GM10266 (cell line): ENCODE measurements around the gene PNMA1.

Experiments
- DNase-seq: peaks from one replicate; pipeline ENCODE4 v3.0.0; 2012; ENCODE audit errors: extremely low spot score
- TF ChIP-seq, protein P1 (sequence below): IDR thresholded peaks from 2 replicates; pipeline ENCODE4 v1.5.1; 2012; ENCODE audit warnings: mild to moderate bottlenecking, low read depth; ENCODE audit not compliant: control insufficient read depth, insufficient read depth; ENCODE audit errors: missing control alignments

The PNMA1 gene

DNA sequence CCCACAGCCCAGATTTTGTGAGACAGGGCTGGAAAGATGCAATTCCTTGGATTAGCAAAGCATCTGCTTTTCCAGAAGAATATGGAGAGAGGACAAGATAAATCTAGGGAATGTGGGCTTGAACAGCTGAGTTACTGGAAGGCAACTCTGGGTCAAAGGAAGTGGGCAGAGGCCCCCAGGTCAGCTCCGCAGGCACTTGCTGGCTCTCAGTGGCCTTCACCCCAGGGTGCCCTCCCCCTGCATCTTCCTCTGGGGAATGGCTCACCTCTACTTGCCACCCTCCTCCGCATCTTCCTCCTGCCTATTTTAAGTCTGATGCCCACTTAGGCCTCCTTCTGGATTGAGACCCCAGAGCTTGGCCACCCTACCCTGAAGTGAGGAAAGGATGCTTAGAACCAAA is 10.5 kb upstream of the PNMA1 start:
- DNase-seq: no peak
- TF ChIP-seq, protein P1, sequence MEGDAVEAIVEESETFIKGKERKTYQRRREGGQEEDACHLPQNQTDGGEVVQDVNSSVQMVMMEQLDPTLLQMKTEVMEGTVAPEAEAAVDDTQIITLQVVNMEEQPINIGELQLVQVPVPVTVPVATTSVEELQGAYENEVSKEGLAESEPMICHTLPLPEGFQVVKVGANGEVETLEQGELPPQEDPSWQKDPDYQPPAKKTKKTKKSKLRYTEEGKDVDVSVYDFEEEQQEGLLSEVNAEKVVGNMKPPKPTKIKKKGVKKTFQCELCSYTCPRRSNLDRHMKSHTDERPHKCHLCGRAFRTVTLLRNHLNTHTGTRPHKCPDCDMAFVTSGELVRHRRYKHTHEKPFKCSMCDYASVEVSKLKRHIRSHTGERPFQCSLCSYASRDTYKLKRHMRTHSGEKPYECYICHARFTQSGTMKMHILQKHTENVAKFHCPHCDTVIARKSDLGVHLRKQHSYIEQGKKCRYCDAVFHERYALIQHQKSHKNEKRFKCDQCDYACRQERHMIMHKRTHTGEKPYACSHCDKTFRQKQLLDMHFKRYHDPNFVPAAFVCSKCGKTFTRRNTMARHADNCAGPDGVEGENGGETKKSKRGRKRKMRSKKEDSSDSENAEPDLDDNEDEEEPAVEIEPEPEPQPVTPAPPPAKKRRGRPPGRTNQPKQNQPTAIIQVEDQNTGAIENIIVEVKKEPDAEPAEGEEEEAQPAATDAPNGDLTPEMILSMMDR: no peak

DNA sequence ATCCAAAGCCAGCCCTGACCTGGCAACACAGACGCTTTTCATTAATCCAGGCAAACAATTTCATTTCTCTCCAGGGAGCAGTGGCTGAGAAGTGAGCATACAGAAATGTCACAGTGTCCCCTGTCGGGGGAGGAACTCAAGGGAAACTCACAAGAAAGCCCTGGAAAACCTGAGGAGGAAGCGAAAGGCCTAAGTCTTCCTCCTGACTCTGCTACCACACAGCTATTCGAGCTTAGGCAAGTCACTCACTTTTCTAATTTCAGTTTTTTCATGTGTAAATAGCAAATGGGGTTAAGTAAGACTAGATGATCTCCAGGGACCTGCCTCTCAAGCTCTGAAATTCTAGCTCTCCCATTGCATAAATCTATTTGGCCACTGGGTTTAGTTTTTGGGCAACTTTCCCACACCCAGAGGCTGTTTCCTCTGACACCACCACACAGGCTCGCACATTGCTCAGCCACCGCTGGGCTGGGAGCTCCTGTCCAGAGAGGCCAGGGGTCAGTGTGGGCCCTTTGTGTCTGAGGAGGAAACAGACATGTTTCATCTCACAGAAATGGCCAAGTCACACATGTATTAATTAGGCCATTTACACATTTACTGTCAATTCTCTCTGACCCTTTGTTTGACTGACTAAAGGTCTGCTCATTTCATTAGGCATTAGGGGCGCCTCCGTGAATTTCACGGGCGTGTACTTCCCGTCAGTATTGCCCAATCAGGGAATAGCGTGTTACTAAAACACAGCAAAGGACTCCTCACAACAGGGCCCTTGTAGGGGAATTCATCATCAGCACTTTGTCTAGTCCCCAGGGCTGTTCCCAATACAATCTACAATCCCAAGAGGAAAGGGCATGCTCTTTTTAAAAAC is 9.8 kb upstream of the PNMA1 start:
- TF ChIP-seq, protein P1: no peak
- no peak for DNase-seq

- TF ChIP-seq, protein P1: no peak
- no peak for DNase-seq
Measured at GRCh38 chr14:73723406-73723796, 9.2 kb upstream of the PNMA1 start.

DNA sequence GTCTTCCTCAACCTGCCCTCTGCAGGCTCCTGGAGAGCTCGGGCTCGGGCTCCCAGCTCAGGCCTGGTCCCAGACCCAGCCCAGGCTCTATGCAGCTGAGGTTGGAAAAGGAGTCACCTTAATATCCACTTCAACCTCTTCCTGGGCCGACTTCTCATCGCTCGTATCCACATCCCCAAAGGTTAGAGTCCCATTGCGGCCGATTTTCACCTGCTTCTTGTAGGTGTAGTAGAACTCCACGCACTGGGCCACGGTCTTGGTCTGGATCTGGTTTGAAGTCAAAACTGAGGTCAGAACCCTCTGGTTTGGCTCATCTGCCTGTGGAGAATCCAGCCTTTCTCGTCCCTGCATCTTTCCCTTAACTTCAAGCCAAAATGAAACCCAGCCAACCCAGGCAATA is 8.4 kb upstream of the PNMA1 start:
- DNase-seq: no peak
- TF ChIP-seq, protein P1: no peak

DNA sequence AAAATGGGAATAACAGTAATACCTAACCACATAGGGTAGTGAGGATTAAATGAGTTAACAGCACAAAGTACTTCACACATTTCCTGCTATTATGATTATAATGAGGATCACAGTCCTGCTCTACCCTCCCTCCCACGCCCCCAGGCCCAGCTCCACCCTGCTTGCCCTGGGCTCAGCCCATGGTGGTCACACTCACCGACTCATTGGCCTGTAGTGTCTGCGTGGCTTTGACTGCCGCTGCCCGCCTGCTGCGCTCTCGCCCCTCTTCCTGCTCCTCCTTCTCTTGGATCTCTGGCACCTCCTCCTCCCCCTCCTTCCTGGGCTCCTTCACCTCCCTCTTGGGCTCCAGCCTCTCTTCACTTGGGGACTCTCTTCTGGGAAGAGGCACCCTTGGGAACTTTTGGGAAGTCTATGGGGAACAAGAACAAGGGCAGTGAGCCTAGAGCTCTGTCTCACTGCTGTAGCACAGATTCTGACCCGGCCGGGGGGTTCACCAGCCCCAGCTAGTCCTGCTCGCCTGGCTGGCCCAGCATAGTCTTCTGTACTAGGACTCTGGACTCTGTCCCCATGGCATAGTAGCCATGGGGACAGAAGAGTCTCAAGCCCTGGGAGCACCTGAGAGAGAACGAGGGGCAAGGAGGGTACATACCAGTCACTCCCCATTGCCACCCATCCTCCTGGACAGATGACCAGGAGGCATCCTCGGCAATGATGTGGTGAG is 7.1 kb upstream of the PNMA1 start:
- DNase-seq: no peak
- TF ChIP-seq, protein P1: no peak

- TF ChIP-seq, protein P1: no peak
- no peak for DNase-seq
Measured at GRCh38 chr14:73720636-73721035, 6.5 kb upstream of the PNMA1 start.

- TF ChIP-seq, protein P1: no peak
Measured at GRCh38 chr14:73719791-73720190, 5.6 kb upstream of the PNMA1 start.

More at GRCh38 chr14:73719791-73720190, 5.6 kb upstream of the PNMA1 start:
- no peak for DNase-seq
